ENCODE measurements around the gene CCDC97. TPM values are rescaled to one million over a fixed set of nuclear protein-coding genes. Genes with fewer than 3 reads are reported as not detected.

Gene CCDC97
- polyA plus RNA-seq, 3 donors, result 30.9 to 37.8 (median 32.5) TPM

GRCh38 chr19:41371541-41371940 lies 61.6 kb downstream of the CCDC97 start:
- no peak for DNase-seq (ENCODE audit: extremely low read depth in 1 of 11, low read depth in 9 of 11, low spot score in 4 of 11)

- no peak for DNase-seq (ENCODE audit: extremely low read depth in 1 of 11, low read depth in 9 of 11, low spot score in 4 of 11)
Observed at GRCh38 chr19:41372501-41372900, 62.5 kb downstream of the CCDC97 start.

GRCh38 chr19:41373993-41374392 lies 64.0 kb downstream of the CCDC97 start:
- peak in 1 of 11 donors; percentile 43 for DNase-seq (ENCODE audit: extremely low read depth in 1 of 11, low read depth in 9 of 11, low spot score in 4 of 11)

Other genes with a start within 250 kb of the CCDC97 start
- not detected for gene CYP2A13, start 221.7 kb upstream of the CCDC97 start, polyA plus RNA-seq (ENCODE audit: insufficient read length in 3 of 3)
- under 1 TPM in 1 of 3 donors, not detected in 2; 0.33 TPM for gene CYP2F1, start 195.7 kb upstream of the CCDC97 start, polyA plus RNA-seq (ENCODE audit: insufficient read length in 3 of 3)
- gene CYP2S1, start 117.0 kb upstream of the CCDC97 start, polyA plus RNA-seq (ENCODE audit: insufficient read length in 3 of 3), result under 1 TPM; 0.25 to 0.86 (median 0.82) TPM
- gene AXL, start 90.9 kb upstream of the CCDC97 start, polyA plus RNA-seq (ENCODE audit: insufficient read length in 3 of 3), result 10 to 100 TPM; 31.6 to 37.6 (median 34.5) TPM
- gene HNRNPUL1, start 45.8 kb upstream of the CCDC97 start, polyA plus RNA-seq (ENCODE audit: insufficient read length in 3 of 3), result 100 to 1,000 TPM; 200 to 215 (median 202) TPM
- gene TGFB1, start 43.8 kb downstream of the CCDC97 start, polyA plus RNA-seq (ENCODE audit: insufficient read length in 3 of 3), result 10 to 100 TPM; 24.4 to 35.0 (median 32.8) TPM
- gene B9D2, start 54.0 kb downstream of the CCDC97 start, polyA plus RNA-seq (ENCODE audit: insufficient read length in 3 of 3), result 10 to 100 TPM in 1 of 3 donors, 1 to 10 TPM in 2; 5.8 to 10.4 (median 9.4) TPM
- 10 to 100 TPM; 13.2 to 27.3 (median 13.6) TPM for gene TMEM91, start 66.4 kb downstream of the CCDC97 start, polyA plus RNA-seq (ENCODE audit: insufficient read length in 3 of 3)
- gene EXOSC5, start 87.2 kb downstream of the CCDC97 start, polyA plus RNA-seq (ENCODE audit: insufficient read length in 3 of 3), result 10 to 100 TPM; 16.8 to 20.1 (median 17.4) TPM
- gene BCKDHA, start 87.6 kb downstream of the CCDC97 start, polyA plus RNA-seq (ENCODE audit: insufficient read length in 3 of 3), result 10 to 100 TPM; 28.6 to 45.9 (median 43.9) TPM
- gene B3GNT8, start 117.2 kb downstream of the CCDC97 start, polyA plus RNA-seq (ENCODE audit: insufficient read length in 3 of 3), result 1 to 10 TPM; 2.1 to 3.9 (median 3.3) TPM
- gene DMAC2, start 129.7 kb downstream of the CCDC97 start, polyA plus RNA-seq (ENCODE audit: insufficient read length in 3 of 3), result 10 to 100 TPM; 50.5 to 73.2 (median 59.1) TPM
- 1 to 10 TPM; 4.2 to 7.2 (median 6.2) TPM for gene ERICH4, start 133.0 kb downstream of the CCDC97 start, polyA plus RNA-seq (ENCODE audit: insufficient read length in 3 of 3)